ENCODE measurements around the gene MBOAT2. TPM values are rescaled to one million over a fixed set of nuclear protein-coding genes. Genes with fewer than 3 reads are reported as not detected.
A peak's percentile ranks its signal among the peaks of the same experiment; 100 is the strongest.

MBOAT2 gene
- total RNA-seq, 1 donor from 2014 or later: 1.7 TPM

DNA sequence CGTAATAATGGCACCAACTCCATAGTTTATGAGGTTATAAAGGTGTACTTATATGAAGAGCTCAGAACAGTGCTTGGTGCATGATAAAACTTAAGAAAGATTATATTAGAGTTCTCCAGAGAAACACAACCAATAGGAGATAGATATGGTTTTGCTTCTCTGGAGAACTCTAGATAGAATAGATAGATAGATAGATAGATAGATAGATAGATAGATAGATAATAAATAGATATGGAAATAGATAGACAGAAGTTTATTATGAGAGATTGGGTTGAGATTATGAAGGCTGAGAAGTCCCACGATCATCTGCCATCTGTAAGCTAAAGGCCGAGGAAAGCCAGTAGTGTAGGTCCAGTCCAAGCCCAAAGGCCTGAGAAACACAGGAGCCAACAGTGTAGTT is 2.9 kb upstream of the MBOAT2 start:
- Mint-ChIP-seq H3K36me3 (ENCODE audit: low read depth) (no peaks in the 10 kb centered on the region), H3K4me3 (no peak overlapping the region), H3K9me3 (no peaks in the 10 kb centered on the region), H3K27me3 (peaks cover 4% of the 10 kb centered on the region), H3K27ac (no peak overlapping the region), H3K4me1 (peaks cover 11% of the 10 kb centered on the region)
- intact Hi-C loops (cut with micrococcal nuclease): no loop called here
- no peak for DNase-seq
- ChIA-PET POLR2A (no interaction called here), CTCF (no interaction called here)
- no peak for ATAC-seq (ENCODE audit: low read depth)
- TF ChIP-seq, protein P1, sequence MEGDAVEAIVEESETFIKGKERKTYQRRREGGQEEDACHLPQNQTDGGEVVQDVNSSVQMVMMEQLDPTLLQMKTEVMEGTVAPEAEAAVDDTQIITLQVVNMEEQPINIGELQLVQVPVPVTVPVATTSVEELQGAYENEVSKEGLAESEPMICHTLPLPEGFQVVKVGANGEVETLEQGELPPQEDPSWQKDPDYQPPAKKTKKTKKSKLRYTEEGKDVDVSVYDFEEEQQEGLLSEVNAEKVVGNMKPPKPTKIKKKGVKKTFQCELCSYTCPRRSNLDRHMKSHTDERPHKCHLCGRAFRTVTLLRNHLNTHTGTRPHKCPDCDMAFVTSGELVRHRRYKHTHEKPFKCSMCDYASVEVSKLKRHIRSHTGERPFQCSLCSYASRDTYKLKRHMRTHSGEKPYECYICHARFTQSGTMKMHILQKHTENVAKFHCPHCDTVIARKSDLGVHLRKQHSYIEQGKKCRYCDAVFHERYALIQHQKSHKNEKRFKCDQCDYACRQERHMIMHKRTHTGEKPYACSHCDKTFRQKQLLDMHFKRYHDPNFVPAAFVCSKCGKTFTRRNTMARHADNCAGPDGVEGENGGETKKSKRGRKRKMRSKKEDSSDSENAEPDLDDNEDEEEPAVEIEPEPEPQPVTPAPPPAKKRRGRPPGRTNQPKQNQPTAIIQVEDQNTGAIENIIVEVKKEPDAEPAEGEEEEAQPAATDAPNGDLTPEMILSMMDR (IDR thresholded peaks at IDR 0.05): no peak

DNA sequence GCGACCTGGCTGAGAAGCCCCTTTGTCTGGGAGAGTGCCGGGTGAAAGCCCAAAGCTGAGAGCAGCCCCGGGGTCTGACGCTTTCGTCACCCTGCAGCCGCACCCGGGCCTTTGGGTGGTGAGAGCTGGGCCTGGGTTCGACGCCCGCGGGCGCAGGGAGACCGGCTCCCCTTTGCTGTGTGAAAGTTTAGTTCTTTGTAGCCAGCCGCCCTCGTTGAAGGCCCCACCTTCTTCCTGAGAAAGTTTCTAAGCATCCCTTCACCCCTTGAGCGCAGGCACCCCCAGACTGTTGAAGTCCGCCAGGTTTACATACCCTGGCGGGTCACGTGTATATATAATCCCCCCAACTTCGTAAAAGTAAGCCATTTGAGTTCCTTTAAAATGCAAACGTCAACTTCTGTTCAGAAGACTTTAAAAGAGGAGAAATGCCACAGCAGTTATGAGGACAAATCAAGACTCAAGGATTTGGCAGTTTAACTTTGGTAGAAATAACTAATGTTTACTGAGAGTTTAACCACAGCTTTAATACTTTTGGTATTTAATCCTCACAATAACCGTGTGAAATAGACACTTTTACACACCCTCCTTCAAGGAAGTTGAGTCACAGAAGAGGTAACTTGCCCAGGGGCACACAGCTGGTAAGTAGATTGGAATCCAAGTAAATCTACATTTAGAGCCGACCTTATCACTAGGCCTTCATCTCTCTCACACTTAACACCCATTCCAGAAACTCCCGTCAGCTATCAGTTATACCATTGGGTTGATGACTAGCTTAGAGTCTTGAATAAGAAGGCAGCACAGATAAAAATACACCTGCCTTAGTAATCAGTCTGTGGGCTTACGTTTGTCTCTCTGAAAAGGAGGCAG is 1.1 kb upstream of the MBOAT2 start:
- TF ChIP-seq, protein P1 (IDR thresholded peaks at IDR 0.05): no peak
- Mint-ChIP-seq H3K27me3 (peaks cover 4% of the 10 kb centered on the region), H3K9me3 (no peaks in the 10 kb centered on the region), H3K4me1 (peaks cover 11% of the 10 kb centered on the region), H3K36me3 (ENCODE audit: low read depth) (no peaks in the 10 kb centered on the region), H3K27ac (peak overlapping the region; percentile 25), H3K4me3 (peak overlapping the region; percentile 78)
- CTCF ChIA-PET: no interaction called here
- no peak for DNase-seq
- no peak for ATAC-seq (ENCODE audit: low read depth)
- POLR2A ChIA-PET: interaction anchor here (1.4 kb wide), 1 partner anchor 19 kb away, joined by 5 read pairs; no protein-coding TSS in a partner anchor
- intact Hi-C loops (cut with micrococcal nuclease): loop anchor here (5.0 kb wide), 1 partner anchor 418 kb away; the partner anchor contains the start of genes CPSF3 and ITGB1BP1

DNA sequence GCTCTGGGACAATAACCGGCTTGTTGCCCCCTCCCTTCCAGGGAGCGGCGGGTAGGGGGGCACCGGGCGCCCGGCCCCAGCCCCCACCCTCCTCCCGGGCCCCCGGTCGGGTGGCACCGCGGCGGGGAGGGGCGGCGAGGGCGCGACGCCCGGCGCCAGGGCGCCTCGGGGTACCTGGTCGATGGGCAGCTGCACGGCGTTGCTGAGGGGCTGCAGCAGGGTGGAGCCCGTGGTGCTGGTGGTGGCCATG is 193 bp downstream of the MBOAT2 start:
- Mint-ChIP-seq H3K9me3 (no peaks in the 10 kb centered on the region), H3K4me3 (no peak overlapping the region), H3K4me1 (peaks cover 11% of the 10 kb centered on the region), H3K27me3 (peaks cover 4% of the 10 kb centered on the region), H3K36me3 (ENCODE audit: low read depth) (no peaks in the 10 kb centered on the region), H3K27ac (no peak overlapping the region)
- DNase-seq (no peak), ATAC-seq (ENCODE audit: low read depth) (no peak)
- ChIA-PET CTCF (no interaction called here), POLR2A (interaction anchor here (1.4 kb wide), 1 partner anchor 18 kb away, joined by 5 read pairs; no protein-coding TSS in a partner anchor)
- intact Hi-C loops (cut with micrococcal nuclease): loop anchor here (2.0 to 5.0 kb wide), 3 partner anchors 18 to 419 kb away; partner anchors contain the start of genes CPSF3, ITGB1BP1 and KIDINS220
- TF ChIP-seq, protein P1 (IDR thresholded peaks at IDR 0.05): no peak

DNA sequence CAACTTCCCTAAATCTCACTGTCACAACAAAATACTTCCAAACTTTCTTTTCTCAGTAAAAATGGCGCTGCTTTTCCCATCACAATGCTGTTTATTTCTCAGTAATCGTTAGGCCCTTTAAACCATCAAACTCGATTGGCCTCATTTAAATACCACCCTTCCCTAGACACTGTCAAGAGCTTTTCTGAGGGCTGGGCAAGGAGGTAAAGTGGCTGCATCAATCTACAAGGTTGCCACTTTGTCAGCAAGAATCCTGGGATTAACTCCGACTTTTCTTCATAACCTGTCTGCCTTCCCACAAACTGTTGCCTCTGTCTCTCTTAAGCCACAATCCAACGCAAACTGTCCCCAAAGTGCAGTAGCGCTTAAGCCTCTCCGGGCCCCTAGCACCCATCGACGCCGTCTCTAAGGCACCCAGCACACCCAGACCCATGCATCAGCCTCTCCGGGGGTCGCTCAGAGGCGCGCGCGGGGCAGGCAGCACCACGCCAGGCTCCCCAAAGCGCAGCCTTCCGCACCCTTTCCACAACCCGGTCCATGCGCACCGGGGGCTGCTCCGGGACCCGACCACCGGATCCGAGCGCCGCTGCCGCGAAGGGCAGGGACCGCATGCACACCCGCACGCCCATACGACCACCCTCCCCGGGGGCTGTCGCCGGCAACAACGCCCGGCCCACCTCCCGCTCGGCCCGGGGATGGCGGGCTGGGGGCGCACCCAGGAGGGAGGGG is 683 bp downstream of the MBOAT2 start:
- H3K4me3 Mint-ChIP-seq: peak overlapping the region; percentile 82
- H3K36me3 Mint-ChIP-seq (ENCODE audit: low read depth): no peaks in the 10 kb centered on the region
- peaks cover 4% of the 10 kb centered on the region for H3K27me3 Mint-ChIP-seq
- peak; percentile 22 for DNase-seq
- TF ChIP-seq, protein P1 (IDR thresholded peaks at IDR 0.05): no peak
- intact Hi-C loops (cut with micrococcal nuclease): loop anchor here (2.0 to 5.0 kb wide), 3 partner anchors 18 to 420 kb away; partner anchors contain the start of genes CPSF3, ITGB1BP1 and KIDINS220
- ChIA-PET POLR2A (no interaction called here), CTCF (no interaction called here)
- H3K9me3 Mint-ChIP-seq: no peaks in the 10 kb centered on the region
- H3K4me1 Mint-ChIP-seq: peaks cover 11% of the 10 kb centered on the region
- H3K27ac Mint-ChIP-seq: peak overlapping the region; percentile 37
- ATAC-seq (ENCODE audit: low read depth): no peak

DNA sequence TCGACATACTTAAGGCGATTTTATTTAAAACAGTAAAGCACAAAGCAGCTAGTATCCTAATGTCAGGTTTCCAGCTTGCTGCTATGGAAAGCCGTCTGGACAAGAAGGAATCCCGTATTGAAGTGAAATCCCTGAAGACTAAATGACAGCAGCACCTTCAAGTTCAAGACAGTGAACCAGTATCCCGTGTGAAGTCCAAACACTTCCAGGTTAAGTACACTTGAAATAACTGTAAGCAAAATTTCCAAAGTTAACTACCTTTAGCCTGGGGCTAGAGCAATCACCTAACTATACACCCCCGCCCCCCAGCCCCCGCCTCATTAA is 1.2 kb downstream of the MBOAT2 start:
- Mint-ChIP-seq H3K27ac (no peak overlapping the region), H3K27me3 (peaks cover 4% of the 10 kb centered on the region), H3K9me3 (no peaks in the 10 kb centered on the region), H3K4me1 (peaks cover 11% of the 10 kb centered on the region), H3K4me3 (peak overlapping the region; percentile 82), H3K36me3 (ENCODE audit: low read depth) (no peaks in the 10 kb centered on the region)
- TF ChIP-seq, protein P1 (IDR thresholded peaks at IDR 0.05): no peak
- CTCF ChIA-PET: no interaction called here
- intact Hi-C loops (cut with micrococcal nuclease): loop anchor here (2.0 to 5.0 kb wide), 3 partner anchors 17 to 420 kb away; partner anchors contain the start of genes CPSF3, ITGB1BP1 and KIDINS220
- POLR2A ChIA-PET: no interaction called here
- no peak for DNase-seq
- no peak for ATAC-seq (ENCODE audit: low read depth)
